Left ventricle myocardium inferior (tissue), 1 donor: ENCODE results near the gene TOMT. TPM values are rescaled to one million over a fixed set of nuclear protein-coding genes. Genes with fewer than 3 reads are reported as not detected.

Experiments used
- DNase-seq: peaks from one replicate; pipeline ENCODE4 v3.0.0-alpha.2; 2020
- H3K27ac ChIP-seq: fragments of 200-600 bp; replicated peaks from 2 replicates; pipeline ENCODE4 v1.8.0; 2021
- H3K27me3 ChIP-seq: fragments of 200-600 bp; 2 replicates; pipeline ENCODE4 v1.8.0; 2021; ENCODE audit warnings: low read depth
- H3K36me3 ChIP-seq: fragments of 200-600 bp; 2 replicates; pipeline ENCODE4 v1.8.0; 2021
- H3K4me1 ChIP-seq: fragments of 200-600 bp; 2 replicates; pipeline ENCODE4 v1.8.0; 2021
- H3K4me3 ChIP-seq: fragments of 200-600 bp; 2 replicates; pipeline ENCODE4 v1.8.0; 2021; ENCODE audit warnings: mild to moderate bottlenecking, moderate library complexity
- H3K9me3 ChIP-seq: fragments of 200-600 bp; replicated peaks from 2 replicates; pipeline ENCODE4 v1.8.0; 2021
- CTCF ChIP-seq: fragments of 200-600 bp; IDR thresholded peaks from 2 replicates; pipeline ENCODE4 v1.8.0; 2021; ENCODE audit warnings: antibody characterized with exemption, mild to moderate bottlenecking, borderline replicate concordance
- intact Hi-C: fragments of 100-400 bp; cut with micrococcal nuclease; formaldehyde crosslinking; loops from one replicate; pipeline ENCODE4 v1.11.0; 2022
- total RNA-seq: library from RNA; stranded (reverse); fragmentation: NEBNext Ultra II Directional; extraction: Animal tissue kit (Norgen Biotek cat#: 25700); gene quantifications from one replicate; pipeline ENCODE4 v1.2.1, GENCODE V29; 2021
- donor health status: DM: no; HTN: yes; CAD: no; lungs with severe emphysema.

Gene TOMT
- total RNA-seq, 1 donor from 2014 or later, result not detected

- H3K4me1 ChIP-seq, result peaks cover 22% of the 10 kb centered on the region
- intact Hi-C loops, result no loop called here
These were observed 24.5 kb upstream of the TOMT start for GRCh38 chr11:72081184-72081644.

GRCh38 chr11:72081821-72082453 lies 23.8 kb upstream of the TOMT start:
- Histone ChIP-seq H3K9me3 (no peaks in the 10 kb centered on the region), H3K36me3 (no peaks in the 10 kb centered on the region), H3K4me1 (peaks cover 22% of the 10 kb centered on the region), H3K27ac (peak overlapping the region; percentile 87), H3K4me3 (no peak overlapping the region), H3K27me3 (no peaks in the 10 kb centered on the region)
- no peak for TF ChIP-seq CTCF
- no peak for DNase-seq
- intact Hi-C loops, result no loop called here

More at GRCh38 chr11:72081184-72081644, 24.5 kb upstream of the TOMT start:
- no peaks in the 10 kb centered on the region for H3K9me3 ChIP-seq
- H3K36me3 ChIP-seq, result peaks cover 2% of the 10 kb centered on the region
- H3K27ac ChIP-seq, result peak overlapping the region; percentile 87
- TF ChIP-seq CTCF, result no peak
- H3K27me3 ChIP-seq, result no peaks in the 10 kb centered on the region
- peak overlapping the region; percentile 79 for H3K4me3 ChIP-seq
- DNase-seq, result no peak

- intact Hi-C loops, result no loop called here
- Histone ChIP-seq H3K27ac (no peak overlapping the region), H3K4me1 (peaks cover 22% of the 10 kb centered on the region), H3K9me3 (no peaks in the 10 kb centered on the region), H3K27me3 (no peaks in the 10 kb centered on the region), H3K36me3 (peaks cover 5% of the 10 kb centered on the region), H3K4me3 (no peak overlapping the region)
- DNase-seq, result no peak
- TF ChIP-seq CTCF, result no peak
These were observed 22.3 kb upstream of the TOMT start for GRCh38 chr11:72083414-72083813.

GRCh38 chr11:72084076-72084475 lies 21.6 kb upstream of the TOMT start:
- TF ChIP-seq CTCF, result no peak
- Histone ChIP-seq H3K9me3 (no peaks in the 10 kb centered on the region), H3K27ac (no peak overlapping the region), H3K36me3 (peaks cover 8% of the 10 kb centered on the region), H3K4me1 (peaks cover 17% of the 10 kb centered on the region), H3K27me3 (no peaks in the 10 kb centered on the region), H3K4me3 (no peak overlapping the region)
- no peak for DNase-seq
- intact Hi-C loops, result no loop called here

- peaks cover 8% of the 10 kb centered on the region for H3K36me3 ChIP-seq
- no peak for DNase-seq
- no peaks in the 10 kb centered on the region for H3K9me3 ChIP-seq
- no peak overlapping the region for H3K4me3 ChIP-seq
- H3K27ac ChIP-seq, result no peak overlapping the region
- intact Hi-C loops, result loop anchor here (5.0 kb wide), 1 partner anchor 108 kb away; no protein-coding TSS in a partner anchor
- no peak for TF ChIP-seq CTCF
- H3K4me1 ChIP-seq, result peaks cover 8% of the 10 kb centered on the region
- H3K27me3 ChIP-seq, result no peaks in the 10 kb centered on the region
These were observed 20.8 kb upstream of the TOMT start for GRCh38 chr11:72084965-72085364.
